ENCODE data around the gene NKX6-2. TPM values are rescaled to one million over a fixed set of nuclear protein-coding genes. Genes with fewer than 3 reads are reported as not detected.

NKX6-2 gene
- total and polyA plus RNA-seq, 4 donors = 0.07 to 7.1 TPM; not detected in 2

DNA sequence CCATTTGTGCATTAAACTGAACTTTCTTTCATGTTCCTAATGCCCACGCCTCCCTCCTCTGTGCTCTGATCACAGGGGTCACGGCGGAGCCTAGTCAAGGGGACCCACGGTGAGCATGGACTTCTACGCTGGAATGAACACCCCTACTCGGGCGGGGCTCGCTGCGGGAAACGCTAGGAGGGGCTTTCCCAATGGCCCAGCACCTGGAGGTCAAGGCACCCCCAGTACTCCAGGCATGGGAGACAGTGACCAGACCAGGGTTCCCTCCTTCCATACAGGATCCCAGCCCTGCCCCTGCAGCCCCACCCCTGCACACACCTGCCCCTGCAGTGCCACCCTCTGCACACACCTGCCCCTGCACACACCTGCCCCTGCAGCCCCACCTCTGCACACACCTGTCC is 27.1 kb upstream of the NKX6-2 start:
- Histone ChIP-seq H3K9ac (ENCODE audit: low read depth in 1 of 2, low read length in 2 of 2) (no peak overlapping the region), H3K9me3 (ENCODE audit: control insufficient read depth in 4 of 4, low read length in 3 of 4) (no peaks in the 10 kb centered on the region), H3K27me3 (ENCODE audit: control insufficient read depth in 4 of 4, insufficient read depth in 4 of 4, low read length in 3 of 4) (peaks cover 0 to 4% (median 0%) of the 10 kb centered on the region in 4 donors), H3K36me3 (ENCODE audit: control insufficient read depth in 4 of 4, insufficient read depth in 3 of 4, low read depth in 1 of 4, low read length in 3 of 4) (no peaks in the 10 kb centered on the region), H3K4me3 (ENCODE audit: low read depth in 1 of 3, low read length in 3 of 3) (no peak overlapping the region), H3K4me1 (ENCODE audit: control insufficient read depth in 4 of 4, insufficient read depth in 4 of 4, low read length in 3 of 4) (no peaks in the 10 kb centered on the region), H3K27ac (ENCODE audit: low read depth in 1 of 2, low read length in 2 of 2) (no peak overlapping the region)
- 84% methylated on average over 10 of the region's 10 CpGs for WGBS
- TF ChIP-seq FOXA1 (IDR thresholded peaks at IDR 0.05) (no peak), HNF4A (conservative IDR thresholded peaks at IDR 0.05) (no peak), JUND (IDR thresholded peaks at IDR 0.05) (no peak), SP1 (IDR thresholded peaks at IDR 0.05) (no peak), GABPA (IDR thresholded peaks at IDR 0.05 in 1 of 2, conservative IDR thresholded peaks at IDR 0.05 in 1 of 2) (no peak), FOXA2 (IDR thresholded peaks at IDR 0.05) (no peak), HNF4G (IDR thresholded peaks at IDR 0.05) (no peak), EGR1 (IDR thresholded peaks at IDR 0.05; ENCODE audit: low read depth in 2 of 2) (no peak), RXRA (IDR thresholded peaks at IDR 0.05) (no peak), RAD21 (IDR thresholded peaks at IDR 0.05) (no peak), TAF1 (conservative IDR thresholded peaks at IDR 0.05) (no peak), NR2F2 (IDR thresholded peaks at IDR 0.05) (no peak)
- TF ChIP-seq, protein P1, sequence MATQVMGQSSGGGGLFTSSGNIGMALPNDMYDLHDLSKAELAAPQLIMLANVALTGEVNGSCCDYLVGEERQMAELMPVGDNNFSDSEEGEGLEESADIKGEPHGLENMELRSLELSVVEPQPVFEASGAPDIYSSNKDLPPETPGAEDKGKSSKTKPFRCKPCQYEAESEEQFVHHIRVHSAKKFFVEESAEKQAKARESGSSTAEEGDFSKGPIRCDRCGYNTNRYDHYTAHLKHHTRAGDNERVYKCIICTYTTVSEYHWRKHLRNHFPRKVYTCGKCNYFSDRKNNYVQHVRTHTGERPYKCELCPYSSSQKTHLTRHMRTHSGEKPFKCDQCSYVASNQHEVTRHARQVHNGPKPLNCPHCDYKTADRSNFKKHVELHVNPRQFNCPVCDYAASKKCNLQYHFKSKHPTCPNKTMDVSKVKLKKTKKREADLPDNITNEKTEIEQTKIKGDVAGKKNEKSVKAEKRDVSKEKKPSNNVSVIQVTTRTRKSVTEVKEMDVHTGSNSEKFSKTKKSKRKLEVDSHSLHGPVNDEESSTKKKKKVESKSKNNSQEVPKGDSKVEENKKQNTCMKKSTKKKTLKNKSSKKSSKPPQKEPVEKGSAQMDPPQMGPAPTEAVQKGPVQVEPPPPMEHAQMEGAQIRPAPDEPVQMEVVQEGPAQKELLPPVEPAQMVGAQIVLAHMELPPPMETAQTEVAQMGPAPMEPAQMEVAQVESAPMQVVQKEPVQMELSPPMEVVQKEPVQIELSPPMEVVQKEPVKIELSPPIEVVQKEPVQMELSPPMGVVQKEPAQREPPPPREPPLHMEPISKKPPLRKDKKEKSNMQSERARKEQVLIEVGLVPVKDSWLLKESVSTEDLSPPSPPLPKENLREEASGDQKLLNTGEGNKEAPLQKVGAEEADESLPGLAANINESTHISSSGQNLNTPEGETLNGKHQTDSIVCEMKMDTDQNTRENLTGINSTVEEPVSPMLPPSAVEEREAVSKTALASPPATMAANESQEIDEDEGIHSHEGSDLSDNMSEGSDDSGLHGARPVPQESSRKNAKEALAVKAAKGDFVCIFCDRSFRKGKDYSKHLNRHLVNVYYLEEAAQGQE (IDR thresholded peaks at IDR 0.05) = no peak
- TF ChIP-seq, protein P2, sequence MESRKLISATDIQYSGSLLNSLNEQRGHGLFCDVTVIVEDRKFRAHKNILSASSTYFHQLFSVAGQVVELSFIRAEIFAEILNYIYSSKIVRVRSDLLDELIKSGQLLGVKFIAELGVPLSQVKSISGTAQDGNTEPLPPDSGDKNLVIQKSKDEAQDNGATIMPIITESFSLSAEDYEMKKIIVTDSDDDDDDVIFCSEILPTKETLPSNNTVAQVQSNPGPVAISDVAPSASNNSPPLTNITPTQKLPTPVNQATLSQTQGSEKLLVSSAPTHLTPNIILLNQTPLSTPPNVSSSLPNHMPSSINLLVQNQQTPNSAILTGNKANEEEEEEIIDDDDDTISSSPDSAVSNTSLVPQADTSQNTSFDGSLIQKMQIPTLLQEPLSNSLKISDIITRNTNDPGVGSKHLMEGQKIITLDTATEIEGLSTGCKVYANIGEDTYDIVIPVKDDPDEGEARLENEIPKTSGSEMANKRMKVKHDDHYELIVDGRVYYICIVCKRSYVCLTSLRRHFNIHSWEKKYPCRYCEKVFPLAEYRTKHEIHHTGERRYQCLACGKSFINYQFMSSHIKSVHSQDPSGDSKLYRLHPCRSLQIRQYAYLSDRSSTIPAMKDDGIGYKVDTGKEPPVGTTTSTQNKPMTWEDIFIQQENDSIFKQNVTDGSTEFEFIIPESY (IDR thresholded peaks at IDR 0.05) = no peak
- TF ChIP-seq, protein P3, sequence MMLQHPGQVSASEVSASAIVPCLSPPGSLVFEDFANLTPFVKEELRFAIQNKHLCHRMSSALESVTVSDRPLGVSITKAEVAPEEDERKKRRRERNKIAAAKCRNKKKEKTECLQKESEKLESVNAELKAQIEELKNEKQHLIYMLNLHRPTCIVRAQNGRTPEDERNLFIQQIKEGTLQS (IDR thresholded peaks at IDR 0.05) = no peak
- TF ChIP-seq, protein P4, sequence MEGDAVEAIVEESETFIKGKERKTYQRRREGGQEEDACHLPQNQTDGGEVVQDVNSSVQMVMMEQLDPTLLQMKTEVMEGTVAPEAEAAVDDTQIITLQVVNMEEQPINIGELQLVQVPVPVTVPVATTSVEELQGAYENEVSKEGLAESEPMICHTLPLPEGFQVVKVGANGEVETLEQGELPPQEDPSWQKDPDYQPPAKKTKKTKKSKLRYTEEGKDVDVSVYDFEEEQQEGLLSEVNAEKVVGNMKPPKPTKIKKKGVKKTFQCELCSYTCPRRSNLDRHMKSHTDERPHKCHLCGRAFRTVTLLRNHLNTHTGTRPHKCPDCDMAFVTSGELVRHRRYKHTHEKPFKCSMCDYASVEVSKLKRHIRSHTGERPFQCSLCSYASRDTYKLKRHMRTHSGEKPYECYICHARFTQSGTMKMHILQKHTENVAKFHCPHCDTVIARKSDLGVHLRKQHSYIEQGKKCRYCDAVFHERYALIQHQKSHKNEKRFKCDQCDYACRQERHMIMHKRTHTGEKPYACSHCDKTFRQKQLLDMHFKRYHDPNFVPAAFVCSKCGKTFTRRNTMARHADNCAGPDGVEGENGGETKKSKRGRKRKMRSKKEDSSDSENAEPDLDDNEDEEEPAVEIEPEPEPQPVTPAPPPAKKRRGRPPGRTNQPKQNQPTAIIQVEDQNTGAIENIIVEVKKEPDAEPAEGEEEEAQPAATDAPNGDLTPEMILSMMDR (IDR thresholded peaks at IDR 0.05; ENCODE audit: low read depth, low read length, missing input control) = no peak
- TF ChIP-seq, protein P5, sequence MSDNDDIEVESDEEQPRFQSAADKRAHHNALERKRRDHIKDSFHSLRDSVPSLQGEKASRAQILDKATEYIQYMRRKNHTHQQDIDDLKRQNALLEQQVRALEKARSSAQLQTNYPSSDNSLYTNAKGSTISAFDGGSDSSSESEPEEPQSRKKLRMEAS (IDR thresholded peaks at IDR 0.05) = no peak
- DNase-seq (ENCODE audit: low spot score) = no peak
